ENCODE results near the gene KCNN3. TPM values are rescaled to one million over a fixed set of nuclear protein-coding genes. Genes with fewer than 3 reads are reported as not detected.
"Not testable (repeated sequence)": the region's sequence is repeated elsewhere in the genome, so short reads cannot be mapped to it uniquely, and the experiment has no call there.

The KCNN3 gene
- total RNA-seq, 4 donors from 2014 or later, result 5.0 to 30.0 (median 20.8) TPM

GRCh38 chr1:154910851-154911250 lies 40.8 kb upstream of the KCNN3 start:
- Histone ChIP-seq H3K4me3 (no peak overlapping the region), H3K36me3 (no peaks in the 10 kb centered on the region), H3K27ac (no peak overlapping the region), H3K9me3 (no peaks in the 10 kb centered on the region), H3K27me3 (no peaks in the 10 kb centered on the region), H3K4me1 (peaks cover 0 to 11% of the 10 kb centered on the region in 2 donors)
- no peak for TF ChIP-seq POLR2A (IDR thresholded peaks at IDR 0.05)
- TF ChIP-seq CTCF (IDR thresholded peaks at IDR 0.05 in 4 of 5, conservative IDR thresholded peaks at IDR 0.05 in 1 of 5), result no peak
- intact Hi-C loops (cut with DNase I; ENCODE audit: low total_unique reads) (no loop called here), in situ Hi-C loops (cut with MboI; ENCODE audit: low sequenced_read_pairs in 4 of 4) (no loop called here)
- no peak for ATAC-seq
- DNase-seq, result no peak

GRCh38 chr1:154908937-154909336 lies 38.9 kb upstream of the KCNN3 start:
- Histone ChIP-seq H3K4me1 (peaks cover 0 to 11% of the 10 kb centered on the region in 2 donors), H3K27me3 (no peaks in the 10 kb centered on the region), H3K4me3 (no peak overlapping the region), H3K27ac (no peak overlapping the region), H3K36me3 (no peaks in the 10 kb centered on the region), H3K9me3 (no peaks in the 10 kb centered on the region)
- no peak for DNase-seq
- in situ Hi-C loops (cut with MboI; ENCODE audit: low sequenced_read_pairs in 4 of 4) (no loop called here), intact Hi-C loops (cut with DNase I; ENCODE audit: low total_unique reads) (loop anchor here (5.0 kb wide), 1 partner anchor 178 kb away; no protein-coding TSS in a partner anchor)
- ATAC-seq, result no peak
- no peak for TF ChIP-seq POLR2A (IDR thresholded peaks at IDR 0.05)
- TF ChIP-seq CTCF (IDR thresholded peaks at IDR 0.05 in 4 of 5, conservative IDR thresholded peaks at IDR 0.05 in 1 of 5), result no peak

GRCh38 chr1:154908129-154908528 lies 38.0 kb upstream of the KCNN3 start:
- H3K36me3 ChIP-seq; H3K4me3 ChIP-seq; H3K4me1 ChIP-seq; H3K27me3 ChIP-seq; DNase-seq; ATAC-seq; H3K27ac ChIP-seq; in situ Hi-C loops (cut with MboI; ENCODE audit: low sequenced_read_pairs in 4 of 4); H3K9me3 ChIP-seq: not testable (repeated sequence)
- intact Hi-C loops (cut with DNase I; ENCODE audit: low total_unique reads), result loop anchor here (5.0 kb wide), 1 partner anchor 179 kb away; no protein-coding TSS in a partner anchor

- Histone ChIP-seq H3K27ac (no peak overlapping the region), H3K36me3 (no peaks in the 10 kb centered on the region), H3K27me3 (no peaks in the 10 kb centered on the region), H3K9me3 (no peaks in the 10 kb centered on the region), H3K4me3 (no peak overlapping the region), H3K4me1 (no peaks in the 10 kb centered on the region)
- intact Hi-C loops (cut with DNase I; ENCODE audit: low total_unique reads), result loop anchor here (5.0 kb wide), 1 partner anchor 181 kb away; no protein-coding TSS in a partner anchor
- DNase-seq (no peak), ATAC-seq (peak; percentile 56 to 66)
- TF ChIP-seq CTCF (IDR thresholded peaks at IDR 0.05 in 4 of 5, conservative IDR thresholded peaks at IDR 0.05 in 1 of 5) (peak in 3 of 5 experiments; percentile 54 to 56 (median 56)), POLR2A (IDR thresholded peaks at IDR 0.05) (no peak)
- in situ Hi-C loops (cut with MboI; ENCODE audit: low sequenced_read_pairs in 4 of 4), result no loop called here
Measured at GRCh38 chr1:154906621-154907081, 36.6 kb upstream of the KCNN3 start.

GRCh38 chr1:154902938-154903566 lies 33.0 kb upstream of the KCNN3 start:
- intact Hi-C loops (cut with DNase I; ENCODE audit: low total_unique reads) (no loop called here), in situ Hi-C loops (cut with MboI; ENCODE audit: low sequenced_read_pairs in 4 of 4) (no loop called here)
- no peak for ATAC-seq

More at GRCh38 chr1:154902938-154903566, 33.0 kb upstream of the KCNN3 start:
- H3K27ac ChIP-seq, result no peak overlapping the region
- H3K9me3 ChIP-seq, result no peaks in the 10 kb centered on the region
- TF ChIP-seq CTCF (IDR thresholded peaks at IDR 0.05 in 4 of 5, conservative IDR thresholded peaks at IDR 0.05 in 1 of 5) (no peak), POLR2A (IDR thresholded peaks at IDR 0.05) (no peak)
- no peaks in the 10 kb centered on the region for H3K4me1 ChIP-seq
- H3K27me3 ChIP-seq, result no peaks in the 10 kb centered on the region
- H3K36me3 ChIP-seq, result no peaks in the 10 kb centered on the region
- no peak for DNase-seq
- H3K4me3 ChIP-seq, result no peak overlapping the region
